ENCODE data around the gene ELAVL1.

The ELAVL1 gene

GRCh38 chr19:8005534-8006256 is at the start of gene ELAVL1:
ELAVL1 (minus strand) TSS chr19:8005641; CDS start chr19:7991815, 13,826 bp downstream.
- H4K20me1 ChIP-seq (ENCODE audit: insufficient read depth, low read length) = peaks cover 37% of the 10 kb centered on the region
- H3K4me1 ChIP-seq (ENCODE audit: low read length) = peaks cover 19% of the 10 kb centered on the region
- no peaks in the 10 kb centered on the region for H3K27me3 ChIP-seq (replicated peaks; ENCODE audit: insufficient read depth, low read length)
- peak within 1 kb of the TSS; percentile 78 for H3K9ac ChIP-seq (ENCODE audit: low read length)
- 0 out of 2 replicates have a peak, but pooled peaks cover 7% of the 10 kb centered on the region for H3F3A ChIP-seq (ENCODE audit: insufficient read depth, low read length)
- H3K9me2 ChIP-seq (replicated peaks; ENCODE audit: insufficient read depth, low read length) = no peaks in the 10 kb centered on the region
- H3K27ac ChIP-seq (ENCODE audit: low read length) = peak within 1 kb of the TSS; percentile 55; the same call in 1 of the 2 replicates
- peak; percentile 96 for DNase-seq
- no peaks in the 10 kb centered on the region for H3K9me3 ChIP-seq (replicated peaks; ENCODE audit: insufficient read depth, low read length)
- H2AFZ ChIP-seq (ENCODE audit: low read length) = peak within 1 kb of the TSS; percentile 94
- peaks cover 49% of the 10 kb centered on the region for H3K79me2 ChIP-seq (ENCODE audit: low read length)
- H3K4me2 ChIP-seq (ENCODE audit: low read depth, low read length) = peak within 1 kb of the TSS; percentile 98
- H3K36me3 ChIP-seq (replicated peaks; ENCODE audit: insufficient read depth, low read length) = no peaks in the 10 kb centered on the region
- peak within 1 kb of the TSS; percentile 94 for H3K4me3 ChIP-seq (ENCODE audit: low read length)
- TF ChIP-seq EZH2phosphoT487 (IDR thresholded peaks at IDR 0.05; ENCODE audit: low read length) (no peak), CTCF (IDR thresholded peaks at IDR 0.05; ENCODE audit: low read length) (peak; percentile 9; the same call in 1 of the 2 replicates), EZH2 (optimal IDR thresholded peaks at IDR 0.05; ENCODE audit: low read depth, low read length) (no peak)

- Histone ChIP-seq H3K4me1 (ENCODE audit: low read length) (peaks cover 9% of the 10 kb centered on the region; the same call in 1 of the 2 replicates), H3K27me3 (replicated peaks; ENCODE audit: insufficient read depth, low read length) (peaks cover 66% of the 10 kb centered on the region), H3K27ac (ENCODE audit: low read length) (no peak overlapping the region), H3K4me3 (ENCODE audit: low read length) (no peak overlapping the region), H3K4me2 (ENCODE audit: low read depth, low read length) (no peak overlapping the region), H2AFZ (ENCODE audit: low read length) (no peak overlapping the region), H3K36me3 (replicated peaks; ENCODE audit: insufficient read depth, low read length) (no peaks in the 10 kb centered on the region), H3K79me2 (ENCODE audit: low read length) (no peaks in the 10 kb centered on the region), H3F3A (ENCODE audit: insufficient read depth, low read length) (no peaks in the 10 kb centered on the region; the same call in 1 of the 2 replicates), H3K9me3 (replicated peaks; ENCODE audit: insufficient read depth, low read length) (no peaks in the 10 kb centered on the region), H4K20me1 (ENCODE audit: insufficient read depth, low read length) (no peaks in the 10 kb centered on the region), H3K9me2 (replicated peaks; ENCODE audit: insufficient read depth, low read length) (no peaks in the 10 kb centered on the region), H3K9ac (ENCODE audit: low read length) (no peak overlapping the region)
- no peak for TF ChIP-seq EZH2 (optimal IDR thresholded peaks at IDR 0.05; ENCODE audit: low read depth, low read length)
- no peak for TF ChIP-seq EZH2phosphoT487 (IDR thresholded peaks at IDR 0.05; ENCODE audit: low read length)
- no peak for TF ChIP-seq CTCF (IDR thresholded peaks at IDR 0.05; ENCODE audit: low read length)
- DNase-seq = no peak
Measured at GRCh38 chr19:8054169-8054568, 48.7 kb upstream of the ELAVL1 start.

- H3K27ac ChIP-seq (ENCODE audit: low read length) = no peak within 1 kb of the TSS
- H3K4me1 ChIP-seq (ENCODE audit: low read length) = peaks cover 10% of the 10 kb centered on the region; the same call in 1 of the 2 replicates
- H3K27me3 ChIP-seq (replicated peaks; ENCODE audit: insufficient read depth, low read length) = peaks cover 74% of the 10 kb centered on the region
- DNase-seq = no peak
- H3K9me3 ChIP-seq (replicated peaks; ENCODE audit: insufficient read depth, low read length) = no peaks in the 10 kb centered on the region
- H2AFZ ChIP-seq (ENCODE audit: low read length) = peak within 1 kb of the TSS; percentile 30; the same call in 1 of the 2 replicates
- peak within 1 kb of the TSS; percentile 22 for H3K4me3 ChIP-seq (ENCODE audit: low read length)
- H3K9me2 ChIP-seq (replicated peaks; ENCODE audit: insufficient read depth, low read length) = no peaks in the 10 kb centered on the region
- peaks cover 1% of the 10 kb centered on the region; the same call in 1 of the 2 replicates for H3F3A ChIP-seq (ENCODE audit: insufficient read depth, low read length)
- TF ChIP-seq EZH2phosphoT487 (IDR thresholded peaks at IDR 0.05; ENCODE audit: low read length) (no peak), CTCF (IDR thresholded peaks at IDR 0.05; ENCODE audit: low read length) (no peak), EZH2 (optimal IDR thresholded peaks at IDR 0.05; ENCODE audit: low read depth, low read length) (no peak)
- H3K4me2 ChIP-seq (ENCODE audit: low read depth, low read length) = peak within 1 kb of the TSS; percentile 57
- no peaks in the 10 kb centered on the region for H3K79me2 ChIP-seq (ENCODE audit: low read length)
- no peaks in the 10 kb centered on the region for H4K20me1 ChIP-seq (ENCODE audit: insufficient read depth, low read length)
- H3K36me3 ChIP-seq (replicated peaks; ENCODE audit: insufficient read depth, low read length) = no peaks in the 10 kb centered on the region
- H3K9ac ChIP-seq (ENCODE audit: low read length) = no peak within 1 kb of the TSS
Measured at GRCh38 chr19:8052464-8052859, 47.0 kb upstream of the ELAVL1 start, which contains the start of gene CCL25. CCL25 (plus strand) TSS chr19:8052760; CDS start chr19:8053050, 290 bp downstream.

Data from MM.1S (cell line).